Activated T-helper 9 cell treated with anti-CD3 and anti-CD28 coated beads, Interleukin-2, amount 50 U/mL, for 16 hours (primary cell): ENCODE measurements around the gene TSTD1.
"Not testable (repeated sequence)": the region's sequence is repeated elsewhere in the genome, so short reads cannot be mapped to it uniquely, and the experiment has no call there.

Experiments
- DNase-seq: peaks from one replicate; pipeline ENCODE4 v3.0.0-alpha.2; 2020; ENCODE audit warnings: low read depth

Gene TSTD1

GRCh38 chr1:161007369-161007768 lies 31.4 kb downstream of the TSTD1 start:
- DNase-seq: no peak

- DNase-seq: no peak
Observed at GRCh38 chr1:161006563-161006962, 32.2 kb downstream of the TSTD1 start.

DNA sequence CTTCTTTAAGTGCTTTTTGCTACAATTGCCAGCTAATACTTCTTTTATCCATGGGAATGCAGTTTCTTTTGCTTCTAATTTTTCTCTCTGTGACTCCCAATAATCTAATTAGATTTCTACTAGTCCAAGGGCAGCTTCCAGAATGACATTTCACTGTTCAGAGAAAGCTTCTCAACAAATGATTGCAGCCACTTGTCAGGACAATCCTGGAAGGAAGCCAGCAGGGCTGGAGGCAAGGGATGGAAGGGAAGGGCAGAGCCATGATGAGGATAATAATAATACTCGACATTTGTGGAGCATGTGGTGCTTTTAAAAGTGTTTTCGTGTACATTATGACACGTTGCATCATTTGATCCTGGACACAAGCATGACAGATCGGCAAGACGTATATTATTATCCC lies 37.2 kb downstream of the TSTD1 start:
- no peak for DNase-seq

- DNase-seq: no peak
Observed at GRCh38 chr1:161000736-161001480, 37.9 kb downstream of the TSTD1 start.

- no peak for DNase-seq
Observed at GRCh38 chr1:160999376-160999775, 39.4 kb downstream of the TSTD1 start.

GRCh38 chr1:160997323-160998038 lies 41.3 kb downstream of the TSTD1 start:
- peak; percentile 13 for DNase-seq

DNA sequence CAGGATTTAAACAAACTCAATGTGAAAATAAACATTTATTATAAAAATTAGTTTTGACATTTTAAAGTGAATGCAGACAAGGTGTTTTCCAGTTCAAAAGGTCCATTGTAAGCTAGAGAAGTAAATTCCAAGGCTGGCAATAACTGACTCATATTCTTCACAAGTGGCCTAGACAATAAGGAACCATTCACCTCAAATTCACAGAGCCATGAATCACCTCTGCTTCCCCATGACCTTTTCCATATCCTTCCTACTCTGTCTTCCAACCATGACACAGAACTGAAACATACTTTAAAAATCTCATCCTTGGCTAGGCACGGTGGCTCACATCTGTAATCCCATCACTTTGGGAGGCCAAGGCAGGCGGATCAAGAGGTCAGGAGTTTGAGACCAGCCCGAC lies 42.6 kb downstream of the TSTD1 start:
- no peak for DNase-seq

GRCh38 chr1:160993544-160994193 lies 45.1 kb downstream of the TSTD1 start:
- DNase-seq: no peak

- DNase-seq: not testable (repeated sequence)
Observed at GRCh38 chr1:160992036-160992435, 46.7 kb downstream of the TSTD1 start.
